ENCODE data around the gene AKAP11.
A peak's percentile ranks its signal among the peaks of the same experiment; 100 is the strongest.

AKAP11 gene

GRCh38 chr13:42298392-42298791, 26.4 kb downstream of the AKAP11 start:
- no peak overlapping the region for H3K4me3 ChIP-seq (ENCODE audit: control insufficient read depth, low read depth, low read length)
- no peak for TF ChIP-seq CTCF (conservative IDR thresholded peaks at IDR 0.05; ENCODE audit: control insufficient read depth, insufficient read depth, low read depth, low read length)
- DNase-seq (ENCODE audit: low read depth) = no peak

DNA sequence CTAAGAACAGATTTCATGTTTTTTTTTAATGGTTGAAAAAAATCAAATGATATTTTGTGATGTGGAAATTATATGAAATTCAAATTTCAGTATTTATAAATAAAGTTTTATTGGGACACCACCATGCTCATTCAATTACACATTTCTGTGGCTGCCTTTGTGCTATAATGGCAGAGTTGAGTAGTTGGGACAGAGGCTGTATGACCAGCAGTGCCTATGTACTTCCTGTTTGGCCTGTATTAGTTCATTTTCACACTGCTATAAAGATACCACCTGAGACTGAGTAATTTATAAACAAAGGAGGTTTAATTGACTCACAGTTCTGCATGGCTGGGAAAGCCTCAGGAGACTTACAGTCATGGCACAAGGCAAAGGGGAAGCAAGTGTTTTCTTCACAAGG, 33.6 kb downstream of the AKAP11 start:
- TF ChIP-seq CTCF (conservative IDR thresholded peaks at IDR 0.05; ENCODE audit: control insufficient read depth, insufficient read depth, low read depth, low read length) = no peak
- peak; percentile 29 for DNase-seq (ENCODE audit: low read depth)
- no peak overlapping the region for H3K4me3 ChIP-seq (ENCODE audit: control insufficient read depth, low read depth, low read length)

DNA sequence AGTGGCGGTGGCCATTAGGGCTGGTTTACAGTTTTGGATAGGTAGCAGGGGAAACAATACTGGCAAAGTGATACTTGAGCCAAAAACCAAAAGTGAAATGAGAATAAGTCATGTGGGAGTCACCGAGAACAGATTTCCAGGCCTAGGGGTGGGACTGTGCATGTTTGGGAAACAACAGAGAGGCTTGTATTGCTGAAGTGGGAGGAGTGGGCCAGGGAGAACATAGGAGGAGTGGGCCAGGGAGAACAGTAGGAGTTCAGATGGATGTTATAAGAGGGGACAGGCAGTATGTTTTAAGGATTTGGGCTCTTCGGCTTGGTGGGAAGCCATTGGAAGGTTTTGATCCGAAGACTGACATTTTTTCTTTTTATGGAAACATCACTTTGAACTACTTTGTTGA, 35.5 kb downstream of the AKAP11 start:
- no peak for TF ChIP-seq CTCF (conservative IDR thresholded peaks at IDR 0.05; ENCODE audit: control insufficient read depth, insufficient read depth, low read depth, low read length)
- no peak for DNase-seq (ENCODE audit: low read depth)
- H3K4me3 ChIP-seq (ENCODE audit: control insufficient read depth, low read depth, low read length) = no peak overlapping the region

GRCh38 chr13:42312817-42313431, 41.0 kb downstream of the AKAP11 start:
- no peak for DNase-seq (ENCODE audit: low read depth)
- TF ChIP-seq CTCF (conservative IDR thresholded peaks at IDR 0.05; ENCODE audit: control insufficient read depth, insufficient read depth, low read depth, low read length) = no peak

DNA sequence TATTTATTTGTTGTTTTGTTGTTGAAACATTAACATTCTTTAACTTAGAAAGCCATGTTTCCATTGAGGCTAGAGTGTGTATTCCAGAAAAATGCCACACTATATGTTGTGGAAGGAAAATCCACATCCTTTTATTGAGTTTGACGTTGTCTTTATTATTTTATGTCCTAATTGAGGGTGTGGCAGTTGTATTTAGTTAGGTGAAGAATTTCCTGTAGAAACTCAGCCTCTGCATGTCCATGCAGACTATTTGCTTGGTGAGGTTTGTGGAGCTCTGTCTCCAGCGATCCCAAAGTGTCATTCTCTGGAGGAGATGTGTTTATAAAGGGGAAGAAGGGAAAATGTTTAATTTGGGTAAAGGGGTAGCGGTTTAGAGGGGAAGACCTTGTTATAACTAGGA, 46.6 kb downstream of the AKAP11 start:
- no peak overlapping the region for H3K4me3 ChIP-seq (ENCODE audit: control insufficient read depth, low read depth, low read length)
- DNase-seq (ENCODE audit: low read depth) = no peak
- no peak for TF ChIP-seq CTCF (conservative IDR thresholded peaks at IDR 0.05; ENCODE audit: control insufficient read depth, insufficient read depth, low read depth, low read length)

More at GRCh38 chr13:42312817-42313431, 41.0 kb downstream of the AKAP11 start:
- no peak overlapping the region for H3K4me3 ChIP-seq (ENCODE audit: control insufficient read depth, low read depth, low read length)

GRCh38 chr13:42320375-42320787, 48.4 kb downstream of the AKAP11 start:
- TF ChIP-seq CTCF (conservative IDR thresholded peaks at IDR 0.05; ENCODE audit: control insufficient read depth, insufficient read depth, low read depth, low read length) = no peak
- H3K4me3 ChIP-seq (ENCODE audit: control insufficient read depth, low read depth, low read length) = no peak overlapping the region
- no peak for DNase-seq (ENCODE audit: low read depth)

- DNase-seq (ENCODE audit: low read depth) = no peak
- no peak overlapping the region for H3K4me3 ChIP-seq (ENCODE audit: control insufficient read depth, low read depth, low read length)
- no peak for TF ChIP-seq CTCF (conservative IDR thresholded peaks at IDR 0.05; ENCODE audit: control insufficient read depth, insufficient read depth, low read depth, low read length)
These were observed 50.9 kb downstream of the AKAP11 start for GRCh38 chr13:42322806-42323205.
